HK-2 (cell line): Measurements from ENCODE around the gene OR10A2.
"Not testable (repeated sequence)": the region's sequence is repeated elsewhere in the genome, so short reads cannot be mapped to it uniquely, and the experiment has no call there.

Source experiments
- DNase-seq: peaks from one replicate; pipeline ENCODE4 v3.0.0-alpha.2; 2018; ENCODE audit not compliant: unreplicated experiment

OR10A2 gene

GRCh38 chr11:6887711-6888110 is 24.9 kb downstream of the OR10A2 start:
- DNase-seq, result not testable (repeated sequence)

GRCh38 chr11:6888830-6889229 is 26.0 kb downstream of the OR10A2 start:
- DNase-seq, result no peak

GRCh38 chr11:6889835-6890234 is 27.0 kb downstream of the OR10A2 start:
- DNase-seq, result no peak

GRCh38 chr11:6892400-6892799 is 29.5 kb downstream of the OR10A2 start, which contains the start of gene OR2D2:
OR2D2 (minus strand) TSS chr11:6892500; CDS start chr11:6892500, 0 bp downstream.
- no peak for DNase-seq

- no peak for DNase-seq
Measured at GRCh38 chr11:6894097-6894496, 31.2 kb downstream of the OR10A2 start.

- no peak for DNase-seq
Measured at GRCh38 chr11:6895010-6895409, 32.2 kb downstream of the OR10A2 start.

- no peak for DNase-seq
Measured at GRCh38 chr11:6898911-6899310, 36.1 kb downstream of the OR10A2 start.

- no peak for DNase-seq
Measured at GRCh38 chr11:6900327-6900999, 37.6 kb downstream of the OR10A2 start.

GRCh38 chr11:6904804-6905203 is 41.9 kb downstream of the OR10A2 start:
- DNase-seq, result not testable (repeated sequence)

GRCh38 chr11:6911378-6911777 is 48.5 kb downstream of the OR10A2 start:
- no peak for DNase-seq

- no peak for DNase-seq
Measured at GRCh38 chr11:6911948-6912347, 49.1 kb downstream of the OR10A2 start.

- DNase-seq, result no peak
Measured at GRCh38 chr11:6919698-6920097, 56.8 kb downstream of the OR10A2 start.

GRCh38 chr11:6920702-6921101 is 57.8 kb downstream of the OR10A2 start, which contains the start of gene OR2D3:
OR2D3 (plus strand) TSS chr11:6921002; CDS start chr11:6921002, 0 bp downstream.
- no peak for DNase-seq
